Fibroblast of lung (primary cell): ENCODE data around the gene KRTAP4-6. TPM values are rescaled to one million over a fixed set of nuclear protein-coding genes. Genes with fewer than 3 reads are reported as not detected.
A peak's percentile ranks its signal among the peaks of the same experiment; 100 is the strongest.
"Not testable (repeated sequence)": the region's sequence is repeated elsewhere in the genome, so short reads cannot be mapped to it uniquely, and the experiment has no call there.

Experiments used
- DNase-seq, 2 donors: peaks; one replicate each; pipeline versions ENCODE4 v3.0.0 to v3.0.0-alpha.2; 2010; ENCODE audit warnings: low read depth in 2 of 2
- H2AFZ ChIP-seq: 2 replicates; pipeline ENCODE4 v1.5.1; 2012; ENCODE audit warnings: low read length, control low read depth, inconsistent platforms
- H3K27ac ChIP-seq: 2 replicates; pipeline ENCODE4 v1.5.1; 2011; ENCODE audit warnings: low read length, control low read depth; ENCODE audit not compliant: insufficient read depth
- H3K27me3 ChIP-seq: 2 replicates; pipeline ENCODE4 v1.5.1; 2011; ENCODE audit warnings: mild to moderate bottlenecking, low read length; ENCODE audit not compliant: control insufficient read depth, insufficient read depth
- H3K36me3 ChIP-seq: 2 replicates; pipeline ENCODE4 v1.5.1; 2011; ENCODE audit warnings: low read length; ENCODE audit not compliant: control insufficient read depth, insufficient read depth
- H3K4me1 ChIP-seq: 2 replicates; pipeline ENCODE4 v1.5.1; 2011; ENCODE audit warnings: low read length; ENCODE audit not compliant: control insufficient read depth, insufficient read depth; ENCODE audit errors: extremely low read depth
- H3K4me2 ChIP-seq: 2 replicates; pipeline ENCODE4 v1.5.1; 2011; ENCODE audit warnings: low read length, control low read depth; ENCODE audit not compliant: insufficient read depth; ENCODE audit errors: extremely low read depth
- H3K4me3 ChIP-seq, 4 experiments: fragments of 200-600 bp in 1 of 4; sonication (generic) in 1 of 4; replicated peaks in 1 of 4; 2 replicates each; pipeline ENCODE4 v1.5.1; 2011 to 2016; ENCODE audit warnings: low read length in 4 of 4, low read depth in 3 of 4, mild to moderate bottlenecking in 3 of 4, control low read depth in 2 of 4, inconsistent platforms in 1 of 4, mixed read lengths in 1 of 4; ENCODE audit not compliant: insufficient read depth in 1 of 4; ENCODE audit errors: control extremely low read depth in 1 of 4
- H3K79me2 ChIP-seq: 2 replicates; pipeline ENCODE4 v1.5.1; 2012; ENCODE audit warnings: mild to moderate bottlenecking, low read length, inconsistent platforms; ENCODE audit not compliant: control insufficient read depth, insufficient read depth
- H3K9ac ChIP-seq: 2 replicates; pipeline ENCODE4 v1.5.1; 2011; ENCODE audit warnings: mild to moderate bottlenecking, low read length, control low read depth; ENCODE audit not compliant: insufficient read depth
- H3K9me3 ChIP-seq: 2 replicates; pipeline ENCODE4 v1.5.1; 2012; ENCODE audit warnings: low read depth, low read length; ENCODE audit not compliant: control insufficient read depth, insufficient read depth
- H4K20me1 ChIP-seq: 2 replicates; pipeline ENCODE4 v1.5.1; 2011; ENCODE audit warnings: low read length; ENCODE audit not compliant: control insufficient read depth, insufficient read depth; ENCODE audit errors: extremely low read depth
- CTCF ChIP-seq, 2 donors: IDR thresholded peaks in 1 of 2; conservative IDR thresholded peaks in 1 of 2; 1 replicate in 1 of 2; 2 replicates in 1 of 2; pipeline ENCODE4 v1.5.1; 2011 to 2012; ENCODE audit warnings: low read length in 2 of 2, control low read depth in 1 of 2, inconsistent platforms in 1 of 2, low read depth in 1 of 2, mild to moderate bottlenecking in 1 of 2
- EZH2 ChIP-seq: IDR thresholded peaks from 2 replicates; pipeline ENCODE4 v1.5.1; 2012; ENCODE audit warnings: low read length, control low read depth, mild to moderate bottlenecking; ENCODE audit errors: missing control alignments
- polyA plus RNA-seq, 2 donors: library from polyadenylated mRNA; depleted of rRNA in 1 of 2; stranded (reverse) in 1 of 2; unstranded in 1 of 2; fragments of >200 nt; gene quantifications; 2 replicates each; pipeline ENCODE4 v1.2.1, GENCODE V29; 2011 to 2012; ENCODE audit warnings: missing spikeins in 1 of 2
- total RNA-seq: library from RNA; depleted of rRNA; stranded (reverse); fragments of >200 nt; gene quantifications from 2 replicates; pipeline ENCODE4 v1.2.1, GENCODE V29; 2014

The KRTAP4-6 gene
- total and polyA plus RNA-seq, 2 donors (not counting 1 experiment from before 2014, with no cell fraction given), result not detected

- TF ChIP-seq EZH2 (no peak), CTCF (conservative IDR thresholded peaks at IDR 0.05 in 1 of 2, IDR thresholded peaks at IDR 0.05 in 1 of 2; ENCODE audit: low read depth in 1 of 2, low read length in 2 of 2) (no peak)
- H3K79me2 ChIP-seq, result no peaks in the 10 kb centered on the region
- H3K36me3 ChIP-seq, result no peaks in the 10 kb centered on the region
- H3K27ac ChIP-seq, result no peak overlapping the region
- peak overlapping the region in 1 of 4 experiments; percentile 27 for H3K4me3 ChIP-seq
- no peaks in the 10 kb centered on the region for H3K27me3 ChIP-seq
- no peak overlapping the region for H3K4me2 ChIP-seq
- peak in 1 of 2 donors; percentile 40 for DNase-seq
- H3K9me3 ChIP-seq, result no peaks in the 10 kb centered on the region
- peaks cover 3% of the 10 kb centered on the region for H3K4me1 ChIP-seq
- no peak overlapping the region for H3K9ac ChIP-seq
- H4K20me1 ChIP-seq, result no peaks in the 10 kb centered on the region
- peak overlapping the region; percentile 46 for H2AFZ ChIP-seq
Measured at GRCh38 chr17:41107941-41108450, 32.3 kb downstream of the KRTAP4-6 start.

GRCh38 chr17:41105347-41105746, 35.0 kb downstream of the KRTAP4-6 start, which contains the start of gene KRTAP4-9:
Gene KRTAP4-9, plus strand, starts transcription at chr17:41105389. Its CDS starts 0 bp downstream, at chr17:41105389.
- not testable (repeated sequence) for H3K4me3 ChIP-seq, H3K4me2 ChIP-seq, H3K9ac ChIP-seq, H2AFZ ChIP-seq, H3K9me3 ChIP-seq, DNase-seq, H4K20me1 ChIP-seq, H3K79me2 ChIP-seq, H3K27ac ChIP-seq, H3K36me3 ChIP-seq, H3K27me3 ChIP-seq, H3K4me1 ChIP-seq

GRCh38 chr17:41104386-41105038, 35.8 kb downstream of the KRTAP4-6 start:
- not testable (repeated sequence) for H3K27ac ChIP-seq, H3K9ac ChIP-seq, H3K4me2 ChIP-seq, H3K4me3 ChIP-seq, H3K79me2 ChIP-seq, H3K36me3 ChIP-seq, H4K20me1 ChIP-seq, H3K9me3 ChIP-seq, H2AFZ ChIP-seq, H3K27me3 ChIP-seq, H3K4me1 ChIP-seq
- DNase-seq, result peak in 1 of 2 donors; percentile 63

- Histone ChIP-seq H3K79me2 (no peaks in the 10 kb centered on the region), H3K9ac (no peak overlapping the region), H3K36me3 (no peaks in the 10 kb centered on the region), H4K20me1 (no peaks in the 10 kb centered on the region), H3K4me2 (no peak overlapping the region), H2AFZ (no peak overlapping the region), H3K9me3 (no peaks in the 10 kb centered on the region), H3K27me3 (no peaks in the 10 kb centered on the region), H3K4me1 (peaks cover 3% of the 10 kb centered on the region), H3K4me3 (no peak overlapping the region), H3K27ac (no peak overlapping the region)
- DNase-seq, result peak in 1 of 2 donors; percentile 21
- no peak for TF ChIP-seq CTCF (conservative IDR thresholded peaks at IDR 0.05 in 1 of 2, IDR thresholded peaks at IDR 0.05 in 1 of 2; ENCODE audit: low read depth in 1 of 2, low read length in 2 of 2)
- TF ChIP-seq EZH2, result no peak
Measured at GRCh38 chr17:41103896-41104295, 36.4 kb downstream of the KRTAP4-6 start.
